ENCODE data around the gene TNFRSF13B. TPM values are rescaled to one million over a fixed set of nuclear protein-coding genes. Genes with fewer than 3 reads are reported as not detected.

TNFRSF13B gene
- total RNA-seq, 1 experiment from 2014 or later, result not detected

DNA sequence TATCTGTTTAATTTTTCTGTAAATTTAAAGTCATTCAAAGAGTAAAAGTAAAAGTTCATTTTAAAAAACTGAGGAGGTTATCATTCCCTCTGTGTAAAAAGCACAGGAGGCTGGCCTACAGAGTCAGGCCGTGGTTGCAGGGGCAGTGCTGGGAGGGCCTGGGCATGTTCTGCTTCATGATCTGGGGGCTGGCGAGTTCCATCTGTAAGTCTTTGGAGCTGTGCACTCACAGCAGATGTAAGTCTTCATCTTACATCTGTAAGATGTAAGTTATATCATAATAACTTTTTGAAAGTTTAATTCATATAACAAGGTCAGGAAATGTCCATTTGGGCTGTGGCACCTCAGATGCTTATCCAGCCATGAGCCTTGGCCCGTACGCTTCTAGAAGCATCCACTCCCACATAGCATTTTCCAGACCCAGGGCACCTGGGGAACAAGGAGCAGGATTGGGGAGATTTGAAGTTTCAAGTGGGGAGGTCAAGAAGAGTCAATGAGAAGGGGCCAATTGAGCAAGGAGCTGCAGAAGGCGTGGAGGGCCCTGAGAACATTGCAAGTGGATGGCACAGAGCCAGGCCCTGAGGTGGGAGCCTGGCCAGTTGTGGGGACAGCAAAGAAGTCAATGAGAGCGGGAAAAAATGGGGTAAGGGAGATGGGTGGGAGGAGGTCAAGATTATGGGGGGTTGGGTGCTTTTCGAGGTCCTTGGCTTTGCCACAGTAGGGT lies 54.1 kb downstream of the TNFRSF13B start:
- Histone ChIP-seq H3F3A (ENCODE audit: insufficient read depth, low read depth) (no peaks in the 10 kb centered on the region), H3K36me3 (ENCODE audit: low read depth) (no peaks in the 10 kb centered on the region), H3K79me2 (ENCODE audit: low read depth) (no peaks in the 10 kb centered on the region), H3K27me3 (ENCODE audit: insufficient read depth, low read depth) (no peaks in the 10 kb centered on the region), H3K4me1 (replicated peaks; ENCODE audit: insufficient read depth) (no peaks in the 10 kb centered on the region), H3K4me3 (no peak overlapping the region), H3K9me2 (ENCODE audit: insufficient read depth) (no peaks in the 10 kb centered on the region; the same call in 1 of the 2 replicates), H4K20me1 (ENCODE audit: insufficient read depth) (no peaks in the 10 kb centered on the region), H3K4me2 (no peak overlapping the region), H3K9me3 (ENCODE audit: insufficient read depth, low read depth) (peaks cover 3% of the 10 kb centered on the region; the same call in 1 of the 2 replicates), H2AFZ (no peak overlapping the region), H3K27ac (no peak overlapping the region)
- ChIA-PET CTCF (no interaction called here), POLR2A (ENCODE audit: unreplicated experiment) (no interaction called here)
- no TSS peak for BruUV-seq (replicated peaks)
- no peak for TF ChIP-seq EZH2 (IDR thresholded peaks at IDR 0.05; ENCODE audit: low read depth)
- TF ChIP-seq, protein P1, sequence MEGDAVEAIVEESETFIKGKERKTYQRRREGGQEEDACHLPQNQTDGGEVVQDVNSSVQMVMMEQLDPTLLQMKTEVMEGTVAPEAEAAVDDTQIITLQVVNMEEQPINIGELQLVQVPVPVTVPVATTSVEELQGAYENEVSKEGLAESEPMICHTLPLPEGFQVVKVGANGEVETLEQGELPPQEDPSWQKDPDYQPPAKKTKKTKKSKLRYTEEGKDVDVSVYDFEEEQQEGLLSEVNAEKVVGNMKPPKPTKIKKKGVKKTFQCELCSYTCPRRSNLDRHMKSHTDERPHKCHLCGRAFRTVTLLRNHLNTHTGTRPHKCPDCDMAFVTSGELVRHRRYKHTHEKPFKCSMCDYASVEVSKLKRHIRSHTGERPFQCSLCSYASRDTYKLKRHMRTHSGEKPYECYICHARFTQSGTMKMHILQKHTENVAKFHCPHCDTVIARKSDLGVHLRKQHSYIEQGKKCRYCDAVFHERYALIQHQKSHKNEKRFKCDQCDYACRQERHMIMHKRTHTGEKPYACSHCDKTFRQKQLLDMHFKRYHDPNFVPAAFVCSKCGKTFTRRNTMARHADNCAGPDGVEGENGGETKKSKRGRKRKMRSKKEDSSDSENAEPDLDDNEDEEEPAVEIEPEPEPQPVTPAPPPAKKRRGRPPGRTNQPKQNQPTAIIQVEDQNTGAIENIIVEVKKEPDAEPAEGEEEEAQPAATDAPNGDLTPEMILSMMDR (conservative IDR thresholded peaks at IDR 0.05), result no peak
- intact Hi-C loops (cut with micrococcal nuclease; ENCODE audit: unreplicated experiment), result loop anchor here (5.0 kb wide), 2 partner anchors 74 to 394 kb away; no protein-coding TSS in a partner anchor
- no peak for DNase-seq

DNA sequence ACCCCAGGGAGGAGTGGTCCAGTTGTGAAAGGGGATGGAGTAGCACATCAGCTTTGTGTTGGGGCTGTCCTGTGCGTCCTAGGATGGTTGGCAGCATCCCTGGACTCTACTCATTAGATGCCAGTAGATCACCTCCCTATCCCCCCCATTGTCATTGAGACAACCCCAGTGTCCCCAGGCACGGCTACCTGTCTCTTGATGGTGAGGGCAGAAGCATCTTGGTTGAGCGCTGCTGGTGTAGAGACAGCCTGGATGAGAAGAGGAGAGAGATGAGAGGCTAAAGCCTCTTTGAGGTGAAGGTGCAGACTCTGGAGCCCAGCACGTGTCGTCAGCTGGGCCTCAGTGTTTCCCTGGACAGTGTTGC lies 55.4 kb downstream of the TNFRSF13B start:
- CTCF ChIA-PET, result interaction anchor here (0.6 kb wide), 1 partner anchor 283 kb away, joined by 7 read pairs; no protein-coding TSS in a partner anchor
- no peak overlapping the region for H2AFZ ChIP-seq

DNA sequence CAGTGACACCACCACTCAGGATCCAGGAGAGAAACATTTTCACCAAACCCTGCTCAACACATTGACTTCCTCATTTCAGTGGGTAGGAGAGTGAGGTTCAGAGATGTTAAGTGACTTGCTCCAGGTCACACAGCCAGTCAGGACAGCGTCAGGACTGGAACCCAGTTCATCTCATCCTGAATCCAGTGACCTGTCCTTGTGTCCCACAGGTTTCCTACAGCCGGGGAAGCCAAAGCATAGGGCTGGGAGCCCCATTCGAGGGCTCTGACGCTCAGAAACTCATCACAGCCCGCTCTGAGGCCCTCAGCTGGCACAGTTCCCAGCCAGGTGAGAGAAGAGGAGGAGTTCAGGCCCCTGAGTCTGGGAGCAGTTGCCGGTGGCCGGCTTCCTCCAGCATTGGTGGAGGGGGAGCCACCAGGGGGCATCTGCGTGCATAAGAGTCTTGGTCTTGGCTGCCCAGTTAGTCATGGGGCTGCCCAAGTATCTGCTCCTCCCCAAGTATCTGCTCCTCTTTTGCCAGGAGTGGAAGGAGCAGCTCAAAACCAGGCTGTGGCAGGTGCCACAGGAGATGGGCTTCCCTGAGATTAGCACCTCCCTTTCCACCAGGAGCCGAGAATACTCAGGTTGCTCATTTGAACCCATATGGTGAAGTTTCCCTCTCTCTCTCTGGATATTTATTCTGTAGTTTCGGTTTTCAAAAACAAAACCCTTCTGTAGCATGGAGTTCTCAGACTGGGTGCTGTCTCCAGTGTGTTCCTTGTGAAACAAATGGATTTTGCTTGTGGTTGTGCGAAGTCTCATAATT lies 56.0 kb downstream of the TNFRSF13B start:
- Histone ChIP-seq H3K9me2 (ENCODE audit: insufficient read depth) (no peaks in the 10 kb centered on the region; the same call in 1 of the 2 replicates), H3K4me3 (no peak overlapping the region), H3K27ac (no peak overlapping the region), H3F3A (ENCODE audit: insufficient read depth, low read depth) (no peaks in the 10 kb centered on the region), H3K79me2 (ENCODE audit: low read depth) (no peaks in the 10 kb centered on the region), H4K20me1 (ENCODE audit: insufficient read depth) (no peaks in the 10 kb centered on the region), H3K36me3 (ENCODE audit: low read depth) (no peaks in the 10 kb centered on the region), H3K4me2 (no peak overlapping the region), H3K27me3 (ENCODE audit: insufficient read depth, low read depth) (no peaks in the 10 kb centered on the region), H2AFZ (no peak overlapping the region), H3K4me1 (replicated peaks; ENCODE audit: insufficient read depth) (no peaks in the 10 kb centered on the region), H3K9me3 (ENCODE audit: insufficient read depth, low read depth) (no peaks in the 10 kb centered on the region)
- CTCF ChIA-PET, result interaction anchor here (0.5 to 0.6 kb wide), 2 partner anchors 391 to 613 kb away, joined by 3 to 4 read pairs; no protein-coding TSS in a partner anchor
- BruUV-seq (replicated peaks), result no TSS peak
- intact Hi-C loops (cut with micrococcal nuclease; ENCODE audit: unreplicated experiment), result loop anchor here (5.0 kb wide), 2 partner anchors 76 to 396 kb away; no protein-coding TSS in a partner anchor
- TF ChIP-seq EZH2 (IDR thresholded peaks at IDR 0.05; ENCODE audit: low read depth), result no peak
- TF ChIP-seq, protein P1 (conservative IDR thresholded peaks at IDR 0.05), result peak; percentile 70
- DNase-seq, result peak; percentile 56 to 73
- POLR2A ChIA-PET (ENCODE audit: unreplicated experiment), result interaction anchor here (0.5 kb wide), 1 partner anchor 380 kb away, joined by 8 read pairs; no protein-coding TSS in a partner anchor

More for the DNA sequence above, 55.4 kb downstream of the TNFRSF13B start:
- Histone ChIP-seq H3K79me2 (ENCODE audit: low read depth) (no peaks in the 10 kb centered on the region), H3K9me2 (ENCODE audit: insufficient read depth) (no peaks in the 10 kb centered on the region; the same call in 1 of the 2 replicates), H3K27me3 (ENCODE audit: insufficient read depth, low read depth) (no peaks in the 10 kb centered on the region), H3K4me3 (no peak overlapping the region), H3K27ac (no peak overlapping the region), H3F3A (ENCODE audit: insufficient read depth, low read depth) (no peaks in the 10 kb centered on the region), H3K9me3 (ENCODE audit: insufficient read depth, low read depth) (no peaks in the 10 kb centered on the region), H3K4me1 (replicated peaks; ENCODE audit: insufficient read depth) (no peaks in the 10 kb centered on the region), H3K4me2 (no peak overlapping the region), H4K20me1 (ENCODE audit: insufficient read depth) (no peaks in the 10 kb centered on the region), H3K36me3 (ENCODE audit: low read depth) (no peaks in the 10 kb centered on the region)
- POLR2A ChIA-PET (ENCODE audit: unreplicated experiment), result no interaction called here
- intact Hi-C loops (cut with micrococcal nuclease; ENCODE audit: unreplicated experiment), result loop anchor here (5.0 kb wide), 2 partner anchors 76 to 396 kb away; no protein-coding TSS in a partner anchor
- BruUV-seq (replicated peaks), result no TSS peak
- no peak for DNase-seq
- TF ChIP-seq EZH2 (IDR thresholded peaks at IDR 0.05; ENCODE audit: low read depth), result no peak
- TF ChIP-seq, protein P1 (conservative IDR thresholded peaks at IDR 0.05), result no peak
